GM18868 (cell line): ENCODE results near the gene DAGLA.
"Not testable (repeated sequence)": the region's sequence is repeated elsewhere in the genome, so short reads cannot be mapped to it uniquely, and the experiment has no call there.

Experiments used
- ATAC-seq: cut with Tn5 transposase; IDR thresholded peaks from one replicate; pipeline ENCODE4 v1.9.1; 2021; ENCODE audit warnings: mild to moderate bottlenecking, moderate library complexity; ENCODE audit not compliant: unreplicated experiment

Gene DAGLA

DNA sequence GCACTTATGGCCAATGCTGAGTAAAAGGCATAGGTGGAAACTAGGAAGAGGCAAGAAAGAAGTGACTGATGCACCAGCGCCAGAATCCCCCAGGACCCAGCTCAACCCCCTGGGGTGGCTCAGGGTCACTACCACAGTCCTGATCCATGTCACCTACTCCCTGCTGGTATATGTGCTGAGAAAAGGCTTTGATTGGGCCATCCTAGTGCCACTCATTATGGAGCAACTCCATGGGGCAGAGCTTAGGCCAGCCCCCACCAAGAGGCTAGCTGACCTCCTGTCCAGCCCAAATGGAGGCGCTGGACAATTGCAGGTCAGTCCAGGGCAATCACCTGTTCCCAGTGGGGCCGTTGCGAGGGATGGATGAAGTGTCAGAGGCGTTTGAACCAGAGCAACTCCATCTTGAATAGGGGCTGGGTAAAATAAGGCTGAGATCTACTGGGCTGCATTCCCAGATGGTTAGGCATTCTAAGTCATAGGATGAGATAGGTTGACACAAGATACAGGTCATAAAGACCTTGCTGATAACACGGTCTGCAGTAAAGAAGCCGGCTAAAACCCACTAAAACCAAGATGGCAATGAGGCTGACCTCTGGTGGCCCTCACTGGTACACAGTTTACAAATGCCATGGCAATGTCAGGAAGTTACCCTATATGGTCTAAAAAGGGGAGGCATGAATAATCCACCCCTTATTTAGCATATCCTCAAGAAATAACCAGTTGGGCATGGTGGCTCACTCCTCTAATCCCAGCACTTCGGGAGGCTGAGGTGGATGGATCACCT, 20.6 kb upstream of the DAGLA start:
- ATAC-seq, result no peak

GRCh38 chr11:61660997-61661396, 19.2 kb upstream of the DAGLA start:
- ATAC-seq, result not testable (repeated sequence)

DNA sequence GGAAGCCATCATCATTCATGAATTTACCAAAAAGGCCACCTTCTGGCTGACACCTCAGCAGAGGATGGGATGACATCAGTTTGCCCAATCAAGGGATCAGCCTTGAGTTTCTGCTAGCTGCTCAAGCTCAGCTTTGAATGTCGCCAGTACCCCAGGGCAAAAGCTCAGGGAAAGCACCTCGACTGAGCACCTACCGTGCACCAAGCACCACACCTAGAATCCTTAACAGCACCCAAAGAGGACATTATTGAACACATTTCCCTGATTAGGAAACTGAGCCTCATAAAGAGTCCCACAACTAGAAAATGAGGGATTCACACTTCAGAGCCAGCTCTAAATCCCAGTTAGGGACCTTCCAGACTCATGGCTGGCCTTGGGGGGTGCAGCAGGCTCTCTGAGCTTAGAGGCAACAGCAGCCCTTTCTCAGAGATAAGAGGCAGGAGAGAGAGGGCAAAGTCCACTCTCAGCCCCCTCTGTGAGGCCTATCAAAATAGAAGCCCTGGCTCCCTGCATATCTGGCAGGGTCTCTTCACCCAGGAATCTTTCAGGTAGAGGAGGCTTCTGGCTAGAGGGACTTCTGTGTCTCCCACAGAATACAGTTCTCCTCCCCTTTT, 13.4 kb upstream of the DAGLA start:
- ATAC-seq, result no peak

DNA sequence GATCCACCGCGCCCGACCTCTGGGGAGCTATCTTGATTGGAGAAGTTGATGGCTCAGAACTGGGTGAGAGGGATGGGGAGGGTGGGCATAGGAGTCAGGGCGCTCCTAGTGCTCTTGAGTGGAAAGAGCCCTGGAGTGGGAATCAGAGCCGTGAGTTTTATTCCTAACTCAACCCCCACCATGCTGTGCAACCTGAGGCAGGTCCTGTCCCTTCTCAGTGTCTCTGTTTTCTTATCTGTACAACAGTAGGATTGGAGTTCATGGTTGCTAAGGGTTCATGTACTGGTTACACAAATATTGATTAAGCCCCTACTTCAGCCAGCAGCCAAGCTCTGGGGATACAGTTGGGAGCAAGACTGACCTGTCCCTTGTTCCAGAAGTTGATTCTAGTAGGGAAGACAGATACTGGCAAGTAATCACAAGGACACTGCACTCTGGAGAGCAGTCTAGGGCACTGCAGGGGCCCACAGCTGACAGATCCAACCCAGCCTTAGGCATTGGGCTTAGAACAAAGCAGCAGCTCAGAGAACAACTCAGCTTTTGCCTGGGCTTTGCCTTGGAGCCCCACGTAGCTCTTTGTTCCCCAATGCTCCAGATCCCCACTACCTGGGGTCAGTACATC, 12.4 kb upstream of the DAGLA start:
- no peak for ATAC-seq

- ATAC-seq, result no peak
Measured at GRCh38 chr11:61669417-61669816, 10.8 kb upstream of the DAGLA start.

- ATAC-seq, result no peak
Measured at GRCh38 chr11:61670626-61671025, 9.6 kb upstream of the DAGLA start.

DNA sequence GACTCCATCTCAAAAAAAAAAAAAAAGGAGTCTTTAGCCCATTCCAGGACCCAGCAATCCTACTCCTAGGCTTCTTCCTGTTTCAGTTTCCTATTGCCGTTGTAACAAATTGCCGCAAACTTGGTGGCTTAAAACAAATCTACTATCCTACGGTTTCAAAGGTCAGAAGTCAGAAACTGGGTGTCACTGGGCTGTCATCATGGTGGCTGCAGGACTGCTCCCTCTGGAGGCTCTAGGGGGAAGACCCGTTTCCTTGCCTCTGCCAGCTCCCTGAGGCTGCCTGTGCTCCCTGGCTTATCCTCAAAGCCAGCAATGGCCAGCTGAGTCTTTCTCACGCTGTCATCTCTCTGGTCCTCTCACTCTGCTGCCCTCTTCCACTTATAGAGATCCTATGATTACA, 8.7 kb upstream of the DAGLA start:
- no peak for ATAC-seq

GRCh38 chr11:61673946-61674467, 6.2 kb upstream of the DAGLA start:
- not testable (repeated sequence) for ATAC-seq

- no peak for ATAC-seq
Measured at GRCh38 chr11:61675826-61676225, 4.4 kb upstream of the DAGLA start.

DNA sequence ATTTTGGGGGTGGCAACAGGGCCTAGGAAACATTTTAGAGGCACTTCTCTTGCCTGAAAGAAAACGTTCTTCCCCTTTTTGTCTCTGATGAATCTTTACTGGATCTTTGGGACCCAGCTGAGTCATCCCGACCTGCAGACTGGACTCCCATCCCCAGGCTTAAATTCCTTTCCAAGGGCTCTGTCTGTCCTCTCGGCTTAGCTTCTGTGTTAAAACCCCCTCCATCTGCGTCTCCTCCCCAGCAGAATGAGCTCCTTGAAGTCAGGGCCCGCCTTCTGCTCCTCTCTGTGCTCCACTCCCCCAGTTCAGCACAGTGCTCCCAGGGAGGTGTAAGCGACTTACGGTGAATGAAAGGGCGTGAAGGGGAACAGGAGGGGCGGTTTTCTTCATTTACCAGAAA, 895 bp upstream of the DAGLA start:
- ATAC-seq, result no peak

GRCh38 chr11:61680622-61681221, 531 bp downstream of the DAGLA start:
- no peak for ATAC-seq

GRCh38 chr11:61682093-61682732, 2.0 kb downstream of the DAGLA start:
- ATAC-seq, result no peak

DNA sequence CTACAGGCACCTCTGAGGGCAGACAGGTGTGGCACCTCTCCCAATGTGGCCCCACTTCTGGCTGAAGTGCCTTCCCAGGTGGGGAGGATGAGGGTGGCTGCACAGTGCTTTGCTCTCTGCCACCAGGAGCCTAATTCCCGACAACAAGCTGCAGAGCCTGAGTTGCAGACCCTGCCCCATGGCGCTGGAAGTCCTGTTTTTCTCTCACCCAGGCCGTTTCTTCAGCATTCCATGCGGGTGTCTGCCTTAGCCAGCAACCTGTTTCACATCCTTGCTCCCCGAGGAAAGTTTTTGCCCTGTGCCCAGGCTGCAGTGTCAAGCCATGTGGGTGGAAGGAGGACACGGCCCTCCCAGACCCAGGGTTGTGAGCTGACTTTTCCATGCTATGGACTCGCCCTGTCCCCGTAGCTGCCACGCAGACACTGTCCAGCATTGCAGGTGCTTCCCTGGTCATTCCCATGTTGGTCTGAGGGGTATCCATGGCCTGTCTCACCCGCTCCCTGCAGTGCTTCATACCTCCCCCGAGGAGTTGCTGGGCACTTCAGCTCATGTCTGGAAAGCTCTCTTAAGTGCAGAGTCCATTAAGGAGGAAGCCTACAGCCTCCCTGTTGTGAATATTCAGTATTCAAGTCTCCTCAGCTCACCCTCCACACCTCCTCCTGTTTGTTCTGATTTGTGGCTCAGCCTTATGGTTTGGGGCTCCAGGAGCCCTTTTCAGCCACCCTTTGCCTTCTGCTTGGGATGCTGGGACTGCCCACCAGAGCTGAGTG, 2.9 kb downstream of the DAGLA start:
- ATAC-seq, result no peak

DNA sequence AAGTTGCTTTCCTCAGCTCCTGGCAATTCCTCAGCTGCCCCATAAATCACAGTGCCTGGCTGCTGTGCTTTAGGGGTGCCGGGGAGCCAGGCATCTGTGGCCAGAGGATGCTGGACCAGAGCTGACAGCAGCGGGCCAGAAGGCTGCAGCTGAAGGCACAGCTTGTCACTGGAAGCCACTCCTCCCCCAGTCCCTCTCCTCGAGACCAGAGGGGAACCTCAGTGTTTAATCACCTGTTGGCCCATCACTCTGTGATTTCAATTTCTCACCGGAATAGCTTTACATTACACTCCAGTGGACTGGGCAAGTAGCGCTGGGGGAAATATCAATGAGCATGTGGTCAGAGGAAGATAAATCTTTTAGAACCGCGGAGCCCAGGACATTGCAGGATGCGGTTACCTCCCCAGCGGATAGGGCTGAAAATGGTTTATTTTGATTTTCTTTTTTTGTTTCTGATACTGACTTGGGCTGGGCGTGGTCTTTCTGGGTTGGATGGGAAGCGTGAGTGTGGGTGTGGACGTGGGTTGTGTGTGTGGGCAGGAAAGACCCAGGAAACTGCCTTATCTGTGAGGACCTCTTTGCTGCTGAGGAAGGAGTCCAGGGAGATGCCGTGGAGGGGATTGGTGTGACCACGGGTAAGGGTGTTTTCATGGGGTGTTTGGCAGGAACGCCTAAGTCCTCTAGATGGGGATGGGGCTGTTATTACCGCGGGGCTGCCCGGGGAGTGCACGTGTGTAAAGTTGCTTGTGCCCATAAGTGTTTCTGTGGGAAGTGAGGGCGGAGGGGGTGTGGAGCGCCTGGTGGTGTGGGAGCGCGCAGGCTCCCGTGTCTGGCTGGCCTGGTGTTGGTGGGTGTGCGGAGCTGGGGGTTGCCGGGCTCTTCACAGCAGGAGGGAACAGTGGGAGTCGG, 4.0 kb downstream of the DAGLA start:
- ATAC-seq, result no peak

- no peak for ATAC-seq
Measured at GRCh38 chr11:61684870-61685616, 4.9 kb downstream of the DAGLA start.

- no peak for ATAC-seq
Measured at GRCh38 chr11:61685617-61685967, 5.4 kb downstream of the DAGLA start.

GRCh38 chr11:61686066-61686465, 5.9 kb downstream of the DAGLA start:
- no peak for ATAC-seq

GRCh38 chr11:61686469-61686868, 6.3 kb downstream of the DAGLA start:
- no peak for ATAC-seq

GRCh38 chr11:61687420-61687819, 7.2 kb downstream of the DAGLA start:
- no peak for ATAC-seq
